Ovary (tissue), 3 donors: ENCODE measurements around the gene FAT2.

Experiments used
- CTCF ChIP-seq, 3 donors: fragments of 450-650 bp in 2 of 3; fragments of 200-600 bp in 1 of 3; IDR thresholded peaks; one replicate each; pipeline versions ENCODE4 v1.5.1 to v1.8.0; 2016 to 2022; ENCODE audit warnings: antibody characterized with exemption in 3 of 3, mild to moderate bottlenecking in 1 of 3
- POLR2A ChIP-seq: fragments of 450-650 bp; IDR thresholded peaks from one replicate; pipeline ENCODE4 v1.6.1; 2017; ENCODE audit warnings: antibody characterized with exemption, mild to moderate bottlenecking, moderate library complexity
- donor health status: DM: no; HTN: no; CAD: no.

DNA sequence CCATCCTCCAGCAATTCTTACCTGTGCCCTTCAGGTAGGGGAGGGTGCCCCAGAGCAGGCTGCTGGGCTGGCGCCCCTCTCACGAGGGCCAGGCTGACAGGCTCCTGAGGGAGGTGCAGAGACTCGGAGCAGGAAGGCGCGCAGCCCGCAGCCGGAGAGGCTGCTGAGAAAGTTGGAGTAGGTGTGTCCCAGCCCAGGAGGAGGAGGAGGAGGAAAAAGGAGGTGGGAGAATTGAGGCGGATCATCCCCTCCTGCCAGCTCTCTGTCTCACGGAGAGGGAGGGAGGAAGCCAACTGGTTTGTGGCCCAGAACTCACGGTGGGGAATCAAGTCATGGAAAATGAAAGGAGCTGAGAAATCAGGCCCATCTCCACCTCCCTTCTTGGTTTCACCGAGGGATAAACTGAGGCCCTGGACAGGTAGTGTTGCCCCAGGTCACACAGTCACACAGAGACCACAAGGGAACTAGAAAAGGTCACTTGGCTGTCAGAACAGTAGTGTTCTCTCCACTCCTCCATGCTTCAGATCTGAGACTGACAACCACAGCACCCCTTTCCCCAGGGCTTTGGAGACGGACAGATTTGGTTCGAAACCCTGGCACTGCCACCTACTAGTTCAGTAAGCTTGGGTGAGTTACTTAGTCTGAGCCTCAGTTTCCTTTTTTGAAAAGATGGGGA, at the start of gene FAT2:
- TF ChIP-seq CTCF (IDR thresholded peaks at IDR 0.05) (no peak), POLR2A (no peak)
